Prostate gland (tissue), 2 donors: ENCODE results near the gene BCOR.

ENCODE experiments used
- CTCF ChIP-seq, 4 experiments: fragments of 200-600 bp in 2 of 4; fragments of 450-650 bp in 2 of 4; sonication (generic) in 2 of 4; IDR thresholded peaks; 1 replicate in 3 of 4; 2 replicates in 1 of 4; pipeline ENCODE4 v1.5.1; 2016 to 2019; ENCODE audit warnings: antibody characterized with exemption in 4 of 4, mild to moderate bottlenecking in 2 of 4, moderate library complexity in 2 of 4
- POLR2A ChIP-seq: fragments of 450-650 bp; IDR thresholded peaks from one replicate; pipeline ENCODE4 v1.6.1; 2016; ENCODE audit warnings: antibody characterized with exemption, mild to moderate bottlenecking
- POLR2AphosphoS5 ChIP-seq: sonication (generic); formaldehyde crosslinking; IDR thresholded peaks from one replicate; pipeline ENCODE4 v1.6.1; 2017; ENCODE audit warnings: antibody characterized with exemption

- TF ChIP-seq CTCF (IDR thresholded peaks at IDR 0.05) (no peak), POLR2A (no peak), POLR2AphosphoS5 (peak; percentile 74)
Measured at GRCh38 chrX:40085102-40085551, 12.6 kb downstream of the BCOR start.
